Hair follicle dermal papilla cell (primary cell): ENCODE results near the gene FEN1. TPM values are rescaled to one million over a fixed set of nuclear protein-coding genes. Genes with fewer than 3 reads are reported as not detected.

Experiments used
- total RNA-seq: library from RNA; depleted of rRNA; stranded (reverse); fragments of >200 nt; gene quantifications from 2 replicates; pipeline ENCODE4 v1.2.3, GENCODE V29; 2012

The FEN1 gene, protein sequence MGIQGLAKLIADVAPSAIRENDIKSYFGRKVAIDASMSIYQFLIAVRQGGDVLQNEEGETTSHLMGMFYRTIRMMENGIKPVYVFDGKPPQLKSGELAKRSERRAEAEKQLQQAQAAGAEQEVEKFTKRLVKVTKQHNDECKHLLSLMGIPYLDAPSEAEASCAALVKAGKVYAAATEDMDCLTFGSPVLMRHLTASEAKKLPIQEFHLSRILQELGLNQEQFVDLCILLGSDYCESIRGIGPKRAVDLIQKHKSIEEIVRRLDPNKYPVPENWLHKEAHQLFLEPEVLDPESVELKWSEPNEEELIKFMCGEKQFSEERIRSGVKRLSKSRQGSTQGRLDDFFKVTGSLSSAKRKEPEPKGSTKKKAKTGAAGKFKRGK
- total RNA-seq: 6.0 and 6.7 TPM in 2 replicates

DNA sequence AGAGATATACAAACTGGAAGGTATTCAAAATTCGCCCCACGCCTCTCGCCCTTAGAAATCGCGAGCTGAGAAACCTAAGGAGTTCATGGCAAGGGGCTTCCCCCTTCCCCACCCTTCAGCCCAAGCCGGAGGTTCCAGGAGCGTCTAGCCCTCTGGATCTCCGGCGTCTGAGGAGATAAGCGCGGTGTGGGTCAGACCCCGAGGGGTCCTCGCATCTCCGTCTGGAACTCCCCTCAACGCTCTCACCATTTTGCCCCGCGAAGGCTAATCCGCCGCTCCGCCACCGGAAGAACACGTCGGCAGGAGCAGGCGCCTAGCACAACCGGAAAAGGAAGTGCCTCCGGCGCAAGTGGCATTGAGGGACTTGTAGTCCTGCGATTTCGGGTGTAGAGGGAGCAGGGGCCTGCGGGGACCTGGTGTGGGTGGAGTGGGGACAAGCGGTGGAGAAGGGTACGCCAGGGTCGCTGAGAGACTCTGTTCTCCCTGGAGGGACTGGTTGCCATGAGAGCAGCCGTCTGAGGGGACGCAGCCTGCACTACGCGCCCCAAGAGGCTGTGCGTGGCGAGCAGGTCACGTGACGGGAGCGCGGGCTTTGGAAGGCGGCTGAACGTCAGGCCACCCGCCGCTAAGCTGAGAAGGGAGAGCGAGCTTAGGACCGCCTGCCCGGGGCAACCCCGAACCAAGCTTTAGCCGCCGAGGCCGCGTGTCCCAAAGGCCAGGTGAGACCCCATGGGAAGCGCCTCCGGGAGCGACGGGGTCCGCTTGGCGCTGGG lies at the start of gene FEN1, which contains the start of gene TMEM258:
TSS of gene FEN1 (plus strand) at position 602 of the 773 bp plus-strand sequence. CDS start 2,451 bp downstream, outside the sequence.
TSS of gene TMEM258 (minus strand) at position 290 of the 773 bp plus-strand sequence. CDS start at position 249, 41 bp downstream.

DNA sequence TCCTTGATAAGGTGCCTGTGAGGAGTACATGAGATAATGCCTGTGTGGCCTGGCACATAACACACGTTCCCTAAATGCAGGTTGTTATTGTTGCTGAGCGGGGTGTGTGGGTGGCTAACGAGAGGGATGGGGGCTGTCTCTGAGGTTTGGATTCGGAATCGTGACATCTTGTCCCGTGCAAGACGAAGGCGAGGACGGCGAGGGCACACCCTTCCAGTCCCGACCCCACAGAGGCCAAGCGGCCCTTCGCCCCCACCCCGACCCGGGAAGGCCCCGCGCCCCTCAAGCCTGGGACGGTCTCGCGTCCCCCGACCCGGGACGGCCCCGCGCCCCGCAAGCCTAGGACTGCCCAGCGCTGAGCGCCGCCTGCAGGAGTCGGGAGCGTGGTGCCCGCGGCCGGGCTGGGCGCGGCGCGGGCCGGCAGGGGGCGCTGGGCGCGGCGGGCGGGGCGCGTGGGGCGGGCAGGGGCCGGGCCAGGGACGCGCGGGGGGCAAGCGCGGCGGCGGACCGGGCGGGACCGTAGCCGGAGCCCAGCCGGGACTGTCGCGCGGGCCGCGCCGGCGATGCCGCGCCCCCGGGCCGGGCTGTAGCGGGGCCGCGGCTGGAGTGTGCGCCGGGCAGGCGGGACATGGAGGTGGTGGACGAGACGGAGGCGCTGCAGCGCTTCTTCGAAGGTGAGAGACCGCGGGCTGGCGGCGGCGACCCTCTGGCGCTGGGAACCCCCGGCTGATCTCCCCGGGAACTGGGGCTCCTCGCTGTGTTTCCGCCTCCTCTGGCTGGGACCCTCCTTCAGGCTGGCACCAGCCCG lies 40.4 kb upstream of the FEN1 start, which contains the start of gene MYRF:
TSS of gene MYRF (plus strand) at position 520 of the 808 bp plus-strand sequence. CDS start at position 629, 109 bp downstream.

DNA sequence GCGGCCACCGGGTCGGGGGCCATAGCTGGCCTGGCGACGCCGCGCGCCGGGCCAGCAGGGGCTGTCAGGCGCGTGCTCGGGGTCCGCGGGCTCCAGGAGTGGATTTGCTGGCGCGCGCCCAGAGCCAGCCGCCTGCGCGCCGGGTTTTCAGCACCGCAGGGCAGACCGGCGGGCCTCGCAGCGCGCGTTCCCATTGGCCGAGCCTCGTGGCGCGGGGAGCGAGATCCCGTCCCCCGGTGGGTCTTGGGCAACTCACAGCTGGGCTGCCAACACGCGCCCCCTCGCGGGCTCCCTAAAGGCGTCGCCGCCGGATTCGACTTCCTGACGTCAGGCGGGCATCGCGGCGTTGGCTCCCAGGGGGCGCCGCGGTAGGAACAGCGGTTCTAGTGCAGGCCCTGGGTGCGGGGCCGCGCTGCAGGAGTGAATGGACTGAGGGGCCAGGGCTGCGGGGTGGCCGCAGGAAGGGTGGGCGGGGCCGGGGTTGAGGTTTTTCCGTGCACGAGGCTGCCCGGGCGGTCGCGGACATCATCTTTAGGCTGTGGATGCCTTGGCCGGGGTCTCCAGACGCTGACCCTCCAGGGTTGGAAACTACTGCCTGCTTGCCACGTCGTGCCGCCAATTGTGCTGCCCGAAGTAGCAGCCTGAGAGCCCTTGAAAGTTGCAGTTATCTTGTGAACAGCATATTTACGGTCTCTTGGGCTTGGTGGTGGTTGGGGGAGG lies 24.2 kb downstream of the FEN1 start, which contains the start of gene FADS1:
TSS of gene FADS1 (minus strand) at position 268 of the 720 bp plus-strand sequence. CDS start at position 194, 74 bp downstream.

DNA sequence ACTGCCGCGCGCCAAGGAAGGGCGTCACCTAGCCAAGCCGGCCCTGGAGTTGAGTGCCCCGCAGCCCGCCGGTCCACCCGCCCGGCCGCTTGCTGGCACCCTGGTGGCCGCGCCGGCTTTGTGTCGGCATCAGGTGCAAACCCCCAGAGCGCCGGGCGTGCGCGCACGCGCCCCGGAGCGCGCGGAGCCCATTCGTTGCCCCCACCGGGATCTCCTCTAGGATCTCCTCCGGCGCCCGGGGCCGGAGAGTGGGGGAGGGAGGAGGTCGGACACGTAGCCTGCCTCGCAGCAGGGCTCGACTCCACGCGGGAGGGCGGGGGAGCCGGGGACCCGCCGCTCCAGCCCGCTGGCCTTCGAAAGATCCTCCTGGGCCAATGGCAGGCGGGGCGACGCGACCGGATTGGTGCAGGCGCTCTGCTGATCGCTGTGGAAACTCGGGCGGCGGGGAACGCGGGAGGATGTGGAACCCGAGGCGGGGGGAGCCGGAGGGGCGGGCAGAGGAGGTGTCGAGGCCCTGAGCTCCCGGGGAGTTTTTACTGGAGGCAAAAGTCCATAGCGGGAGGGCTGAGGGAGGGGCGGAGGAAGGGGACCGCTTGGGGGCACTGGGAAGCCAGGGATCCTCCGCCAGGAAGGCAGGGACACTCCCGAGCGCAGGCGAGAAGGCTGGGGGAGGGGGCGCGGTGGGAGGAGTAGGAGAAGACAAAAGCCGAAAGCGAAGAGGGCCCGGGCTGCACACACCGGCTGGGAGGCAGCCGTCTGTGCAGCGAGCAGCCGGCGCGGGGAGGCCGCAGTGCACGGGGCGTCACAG lies 35.1 kb downstream of the FEN1 start, which contains the start of gene FADS2:
TSS of gene FADS2 (plus strand) at position 730 of the 808 bp plus-strand sequence. CDS start 91 bp downstream, outside the sequence.

Other genes starting within 250 kb of the FEN1 start
- 0.61 and 0.65 TPM in 2 replicates for gene SYT7, start 211.8 kb upstream of the FEN1 start, total RNA-seq
- 2.2 and 3.4 TPM in 2 replicates for gene DAGLA, start 112.5 kb upstream of the FEN1 start, total RNA-seq
- 0.24 and 0.32 TPM in 2 replicates for gene MYRF, start 40.3 kb upstream of the FEN1 start, total RNA-seq
- 43.6 and 46.1 TPM in 2 replicates for gene TMEM258, start 312 bp upstream of the FEN1 start, total RNA-seq
- 279 and 347 TPM in 2 replicates for gene FADS1, start 24.1 kb downstream of the FEN1 start, total RNA-seq
- gene FADS2, start 35.4 kb downstream of the FEN1 start, total RNA-seq: 555 and 667 TPM in 2 replicates
- 88.6 and 121 TPM in 2 replicates for gene FADS3, start 98.6 kb downstream of the FEN1 start, total RNA-seq
- gene RAB3IL1, start 124.7 kb downstream of the FEN1 start, total RNA-seq: 16.9 and 19.0 TPM in 2 replicates
- 5.2 and 5.5 TPM in 2 replicates for gene BEST1, start 157.4 kb downstream of the FEN1 start, total RNA-seq
- 724 and 814 TPM in 2 replicates for gene FTH1, start 174.7 kb downstream of the FEN1 start, total RNA-seq